ENCODE measurements around the gene RNU2-1. TPM values are rescaled to one million over a fixed set of nuclear protein-coding genes. Genes with fewer than 3 reads are reported as not detected.
"Not testable (repeated sequence)": the region's sequence is repeated elsewhere in the genome, so short reads cannot be mapped to it uniquely, and the experiment has no call there.

Gene RNU2-1
- not detected for total RNA-seq

GRCh38 chr17:43233877-43234276 is at the start of gene RNU2-1:
TSS of gene RNU2-1 (minus strand) at chr17:43233977.
- H3K27ac ChIP-seq; H3K9me3 ChIP-seq; H3K27me3 ChIP-seq; DNase-seq; H3K4me1 ChIP-seq; intact Hi-C loops (cut with DNase I); H3K36me3 ChIP-seq; H3K4me3 ChIP-seq (replicated peaks in 1 of 3): not testable (repeated sequence)
- WGBS, 2 donors: no CpG with 5 or more reads among the region's 31 CpGs

- H3K4me3 ChIP-seq (replicated peaks in 1 of 3); H3K9me3 ChIP-seq; H3K27me3 ChIP-seq; DNase-seq; H3K36me3 ChIP-seq; H3K27ac ChIP-seq; intact Hi-C loops (cut with DNase I); H3K4me1 ChIP-seq: not testable (repeated sequence)
- no CpG with 5 or more reads among the region's 30 CpGs for WGBS, 2 donors
Measured at GRCh38 chr17:43272914-43273313, 39.1 kb upstream of the RNU2-1 start.

- DNase-seq; H3K4me3 ChIP-seq (replicated peaks in 1 of 3); H3K27ac ChIP-seq; H3K9me3 ChIP-seq; intact Hi-C loops (cut with DNase I); H3K36me3 ChIP-seq; H3K4me1 ChIP-seq; H3K27me3 ChIP-seq: not testable (repeated sequence)
- no CpG with 5 or more reads among the region's 12 CpGs for WGBS, 2 donors
Measured at GRCh38 chr17:43272483-43272882, 38.7 kb upstream of the RNU2-1 start.

GRCh38 chr17:43270552-43271504 is 37.1 kb upstream of the RNU2-1 start:
- DNase-seq; H3K27me3 ChIP-seq; H3K4me3 ChIP-seq (replicated peaks in 1 of 3); H3K36me3 ChIP-seq; intact Hi-C loops (cut with DNase I); H3K9me3 ChIP-seq; H3K27ac ChIP-seq; H3K4me1 ChIP-seq: not testable (repeated sequence)
- WGBS, 2 donors: no CpG with 5 or more reads among the region's 43 CpGs

DNA sequence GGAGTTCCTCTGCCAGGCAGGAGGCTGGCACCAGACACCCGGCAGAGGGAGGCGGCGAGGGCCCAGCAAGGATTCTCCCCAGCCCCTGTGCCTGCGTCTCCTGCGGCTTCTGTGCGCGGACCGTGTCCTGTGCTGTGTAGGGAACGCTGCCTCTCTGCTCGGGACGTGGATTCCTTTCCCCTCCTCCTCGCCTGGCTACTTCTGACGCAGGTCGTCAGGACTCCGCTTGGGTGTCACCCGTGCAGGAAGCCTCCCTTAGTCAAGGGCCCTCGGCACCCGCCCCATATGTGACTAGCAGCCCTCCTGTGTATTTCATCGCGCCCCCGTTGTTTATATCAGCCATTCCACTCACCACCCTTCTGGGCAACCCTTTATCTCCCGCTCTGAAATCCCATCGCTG is 12.7 kb upstream of the RNU2-1 start:
- WGBS, 2 donors: 13 to 20% methylated on average over 18 of the region's 23 CpGs
- H3K4me1 ChIP-seq; H3K27me3 ChIP-seq; intact Hi-C loops (cut with DNase I); DNase-seq; H3K36me3 ChIP-seq; H3K9me3 ChIP-seq; H3K4me3 ChIP-seq (replicated peaks in 1 of 3): not testable (repeated sequence)
- peak overlapping the region in 1 of 3 donors; percentile 45 for H3K27ac ChIP-seq

- H3K36me3 ChIP-seq; H3K4me1 ChIP-seq; H3K27ac ChIP-seq; DNase-seq; intact Hi-C loops (cut with DNase I); H3K9me3 ChIP-seq; H3K27me3 ChIP-seq; H3K4me3 ChIP-seq (replicated peaks in 1 of 3): not testable (repeated sequence)
- WGBS, 2 donors: no CpG with 5 or more reads among the region's 34 CpGs
Measured at GRCh38 chr17:43240596-43241352, 7.0 kb upstream of the RNU2-1 start.

GRCh38 chr17:43239597-43239996 is 5.8 kb upstream of the RNU2-1 start:
- H3K4me1 ChIP-seq; H3K4me3 ChIP-seq (replicated peaks in 1 of 3); intact Hi-C loops (cut with DNase I); H3K36me3 ChIP-seq; H3K27me3 ChIP-seq; DNase-seq; H3K9me3 ChIP-seq; H3K27ac ChIP-seq: not testable (repeated sequence)
- WGBS, 2 donors: no CpG with 5 or more reads among the region's 26 CpGs

DNA sequence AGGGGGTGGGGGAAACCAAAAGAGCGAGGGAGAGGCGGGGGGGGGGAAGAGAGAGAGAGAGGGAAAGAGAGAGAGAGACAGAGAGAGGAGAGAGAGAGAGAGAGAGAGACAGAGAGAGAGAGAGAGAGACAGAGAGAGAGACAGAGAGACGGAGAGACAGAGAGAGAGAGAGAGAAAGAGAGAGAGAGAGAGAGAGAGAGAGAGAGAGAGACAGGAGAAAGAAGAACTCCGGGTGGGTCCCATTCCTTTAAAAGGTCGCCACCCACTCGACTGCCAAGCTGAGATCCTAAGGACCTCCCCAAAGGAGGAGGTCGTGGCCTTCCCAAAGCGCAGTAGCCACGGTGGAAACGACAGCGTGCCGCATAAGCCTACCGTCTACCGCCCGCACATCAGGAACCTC is 514 bp downstream of the RNU2-1 start:
- DNase-seq; intact Hi-C loops (cut with DNase I); H3K27me3 ChIP-seq; H3K36me3 ChIP-seq; H3K9me3 ChIP-seq; H3K27ac ChIP-seq; H3K4me3 ChIP-seq (replicated peaks in 1 of 3); H3K4me1 ChIP-seq: not testable (repeated sequence)
- no CpG with 5 or more reads among the region's 15 CpGs for WGBS, 2 donors

DNA sequence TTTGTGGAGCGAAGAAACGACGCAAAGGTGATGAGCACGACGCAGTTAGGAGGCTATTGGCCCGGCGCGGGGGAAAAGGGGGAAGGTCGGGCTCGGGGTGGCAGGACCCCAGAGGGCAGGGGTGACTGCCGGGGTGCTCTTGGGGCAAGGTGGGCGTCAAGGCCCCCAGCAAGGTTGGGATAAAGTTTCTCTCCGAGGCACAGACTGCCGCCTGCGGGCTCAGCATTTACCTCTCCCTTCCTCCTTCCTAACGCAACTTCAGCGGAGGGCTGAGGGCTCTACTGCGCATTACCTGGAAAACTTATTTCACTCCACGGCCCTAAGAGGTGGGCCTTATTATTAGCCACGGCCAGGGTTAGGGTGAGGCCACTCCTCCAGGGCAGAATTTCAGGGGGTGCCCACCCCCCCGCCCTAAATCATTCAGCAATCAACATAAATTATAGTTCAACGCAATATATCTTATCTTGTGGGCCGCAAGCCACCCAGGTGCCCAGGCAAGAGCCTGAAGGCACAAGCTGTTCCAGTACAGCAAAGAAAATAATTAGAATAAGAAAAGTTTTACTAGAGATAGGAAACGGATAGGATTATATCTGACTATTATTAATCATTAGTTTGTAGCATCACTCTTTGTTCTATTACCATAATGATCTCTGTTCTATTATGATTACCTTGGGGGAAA is 1.6 kb downstream of the RNU2-1 start:
- peak overlapping the region in 1 of 3 donors; percentile 44 for H3K27ac ChIP-seq
- WGBS, 2 donors: 84 to 100% methylated on average over 2 to 21 of the region's 24 CpGs

More for the DNA sequence above, 1.6 kb downstream of the RNU2-1 start:
- H3K9me3 ChIP-seq; H3K4me1 ChIP-seq; H3K27me3 ChIP-seq; intact Hi-C loops (cut with DNase I); H3K36me3 ChIP-seq: not testable (repeated sequence)
- peak overlapping the region in 1 of 3 donors; percentile 13 for H3K4me3 ChIP-seq (replicated peaks in 1 of 3)
- peak; percentile 11 to 44 for DNase-seq
